AG20443 (cell line): ENCODE measurements around the gene BMP6.

Experiments
- DNase-seq: peaks from one replicate; pipeline ENCODE4 v3.0.0; 2012; ENCODE audit warnings: low spot score, mixed read lengths

BMP6 gene

DNA sequence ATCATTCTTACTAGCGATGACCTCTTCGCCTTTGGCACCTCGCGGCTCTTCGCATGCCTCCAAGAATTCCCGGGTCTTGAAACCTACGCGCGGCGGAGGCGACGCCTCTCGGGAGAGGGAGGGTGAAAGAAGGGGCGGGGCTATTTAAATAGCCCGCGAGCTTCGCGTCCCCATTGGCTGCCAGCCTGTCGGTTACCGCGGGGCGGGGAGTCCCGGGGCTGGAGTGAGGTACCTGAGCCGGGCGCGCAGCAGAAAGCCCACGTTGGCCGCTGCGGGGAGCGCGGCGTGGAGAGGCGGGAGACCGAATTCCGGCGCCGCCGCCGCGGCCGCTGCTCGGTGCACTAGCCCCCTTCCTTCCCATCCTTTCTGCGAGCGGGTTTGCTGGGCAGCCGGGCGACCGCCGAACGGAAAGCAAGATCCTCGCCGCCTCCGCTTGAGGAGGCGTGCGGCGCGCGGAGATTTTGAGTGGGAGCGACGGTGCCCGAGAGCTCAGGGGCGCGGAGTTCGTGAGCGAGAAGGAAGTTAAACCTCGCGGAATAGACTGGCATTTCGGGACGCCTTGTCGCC lies at the start of gene BMP6:
BMP6 (plus strand) TSS at position 251 of the 567 bp plus-strand sequence. CDS start 857 bp downstream, outside the sequence.
- peak; percentile 96 for DNase-seq

DNA sequence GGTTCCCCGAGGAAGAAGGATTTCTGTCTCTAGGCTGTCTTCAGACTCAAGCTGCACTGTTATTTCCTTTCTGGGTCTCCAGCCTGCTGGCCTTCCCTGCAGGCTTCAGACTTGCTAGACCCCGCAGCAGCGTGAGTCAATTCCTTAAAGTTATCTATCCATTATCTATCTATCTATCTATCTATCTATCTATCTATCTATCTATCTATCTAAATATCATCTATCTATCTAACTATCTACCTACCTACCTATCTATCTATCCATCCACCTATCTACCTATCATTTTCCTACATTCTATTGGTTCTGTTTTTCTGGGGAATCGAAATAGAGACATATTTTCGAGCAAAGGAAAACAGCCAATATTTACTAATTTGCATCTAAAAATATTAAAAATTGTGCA lies 48.7 kb upstream of the BMP6 start:
- no peak for DNase-seq

DNA sequence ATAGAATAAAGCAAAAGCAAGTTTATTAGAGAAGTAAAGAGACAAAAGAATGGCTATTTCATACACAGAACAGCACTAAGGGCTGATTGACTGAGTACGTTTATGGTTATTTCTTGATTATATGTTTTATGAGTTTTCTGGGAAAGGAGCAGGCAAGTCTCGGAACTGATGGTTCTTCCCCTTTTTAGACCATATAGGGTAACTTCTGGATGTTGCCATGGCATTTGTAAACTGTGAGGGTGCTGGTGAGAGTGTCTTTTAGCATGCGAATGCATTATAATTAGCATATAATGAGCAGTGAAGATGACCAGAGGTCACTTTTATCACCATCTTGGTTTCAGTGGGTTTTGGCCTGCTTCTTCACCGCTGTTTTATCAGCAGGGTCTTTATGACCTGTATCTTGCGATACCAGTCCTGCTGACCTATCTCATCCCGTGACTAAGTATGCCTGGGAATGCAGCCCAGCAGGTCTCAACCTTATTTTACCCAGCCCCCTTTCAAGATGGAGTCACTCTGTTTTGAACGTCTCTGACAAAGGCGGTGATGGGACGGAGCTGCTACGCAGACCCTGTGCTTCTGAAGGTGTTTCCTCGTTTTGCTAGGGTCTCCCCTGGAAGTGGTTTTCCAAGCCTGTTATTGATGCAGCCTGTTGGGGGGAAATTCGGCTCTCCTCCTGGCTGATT lies 45.4 kb upstream of the BMP6 start:
- no peak for DNase-seq

DNA sequence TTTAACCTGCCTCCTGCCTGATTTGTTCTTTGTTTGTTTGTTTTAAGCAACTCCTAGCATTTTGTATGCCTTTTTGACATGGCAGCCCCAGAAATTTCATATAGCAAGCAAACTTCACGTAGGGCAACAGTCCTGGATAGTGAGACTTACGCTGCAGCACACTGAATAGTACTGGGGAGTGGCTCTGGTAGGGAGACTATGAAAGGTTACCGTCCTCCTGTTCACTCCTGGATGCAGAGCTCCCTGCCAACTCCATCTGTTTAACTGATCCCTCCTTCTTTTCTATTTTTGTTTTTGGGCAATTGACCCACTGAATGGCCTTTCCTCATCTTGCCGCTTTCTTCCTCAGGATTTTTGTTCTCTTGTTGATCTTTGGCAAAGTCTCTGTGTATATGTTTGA lies 44.5 kb upstream of the BMP6 start:
- no peak for DNase-seq

DNA sequence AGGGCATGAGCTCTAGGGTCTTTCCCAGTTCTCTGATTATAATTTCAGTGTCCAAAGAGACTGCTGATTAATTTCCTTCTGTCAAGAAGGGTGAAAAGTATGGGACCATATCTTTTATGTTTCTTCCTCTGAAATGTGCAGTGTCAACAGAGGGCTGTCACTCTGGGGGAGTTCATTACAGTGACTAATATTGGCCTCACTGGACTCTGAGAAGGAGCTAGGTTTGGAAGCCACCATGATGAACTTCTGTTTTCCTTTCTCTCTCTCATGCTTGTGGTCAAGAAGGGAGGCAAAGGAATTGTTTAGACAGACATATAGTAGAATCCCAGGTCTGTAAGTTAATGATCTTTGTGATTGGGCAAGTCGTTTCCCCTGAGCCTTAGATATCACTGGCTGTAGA lies 41.8 kb upstream of the BMP6 start:
- no peak for DNase-seq

DNA sequence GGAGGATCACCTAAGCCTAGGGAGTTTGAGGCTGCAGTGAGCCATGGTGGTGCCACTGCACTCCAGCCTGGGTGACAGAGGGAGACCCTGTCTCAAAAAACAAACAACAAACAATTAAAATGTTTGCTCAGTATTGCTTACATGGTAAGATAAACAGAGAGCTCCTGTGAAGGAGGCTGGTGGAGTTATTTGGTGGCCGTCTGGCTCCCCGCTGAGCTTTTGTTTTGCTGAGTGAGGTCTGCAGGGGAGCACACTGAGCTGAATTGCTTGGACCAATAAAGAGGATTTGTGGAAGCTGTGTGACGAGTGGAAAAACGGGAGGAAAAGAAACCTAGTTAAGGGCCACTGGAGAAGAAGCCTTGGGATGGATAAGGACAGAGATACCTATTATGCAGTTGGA lies 41.1 kb upstream of the BMP6 start:
- no peak for DNase-seq

DNA sequence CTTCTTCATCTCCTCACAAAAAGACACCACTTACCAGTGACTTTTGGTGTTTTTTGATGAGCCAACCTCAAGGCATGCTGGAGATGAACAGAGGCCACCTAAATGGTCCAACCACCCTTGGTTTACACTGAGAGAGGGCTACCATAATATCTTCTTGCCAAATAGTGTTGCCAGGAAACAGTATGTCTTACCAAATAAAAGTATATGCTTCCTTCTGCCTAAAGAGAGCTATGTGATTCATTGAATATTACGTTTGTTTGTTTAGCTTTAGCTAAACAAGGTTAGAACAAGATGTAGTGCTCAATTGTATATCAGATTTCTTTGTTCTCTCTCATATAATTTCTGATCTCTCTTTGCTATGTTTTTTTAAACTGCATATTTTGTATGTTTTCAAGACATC lies 40.6 kb upstream of the BMP6 start:
- DNase-seq, result no peak

DNA sequence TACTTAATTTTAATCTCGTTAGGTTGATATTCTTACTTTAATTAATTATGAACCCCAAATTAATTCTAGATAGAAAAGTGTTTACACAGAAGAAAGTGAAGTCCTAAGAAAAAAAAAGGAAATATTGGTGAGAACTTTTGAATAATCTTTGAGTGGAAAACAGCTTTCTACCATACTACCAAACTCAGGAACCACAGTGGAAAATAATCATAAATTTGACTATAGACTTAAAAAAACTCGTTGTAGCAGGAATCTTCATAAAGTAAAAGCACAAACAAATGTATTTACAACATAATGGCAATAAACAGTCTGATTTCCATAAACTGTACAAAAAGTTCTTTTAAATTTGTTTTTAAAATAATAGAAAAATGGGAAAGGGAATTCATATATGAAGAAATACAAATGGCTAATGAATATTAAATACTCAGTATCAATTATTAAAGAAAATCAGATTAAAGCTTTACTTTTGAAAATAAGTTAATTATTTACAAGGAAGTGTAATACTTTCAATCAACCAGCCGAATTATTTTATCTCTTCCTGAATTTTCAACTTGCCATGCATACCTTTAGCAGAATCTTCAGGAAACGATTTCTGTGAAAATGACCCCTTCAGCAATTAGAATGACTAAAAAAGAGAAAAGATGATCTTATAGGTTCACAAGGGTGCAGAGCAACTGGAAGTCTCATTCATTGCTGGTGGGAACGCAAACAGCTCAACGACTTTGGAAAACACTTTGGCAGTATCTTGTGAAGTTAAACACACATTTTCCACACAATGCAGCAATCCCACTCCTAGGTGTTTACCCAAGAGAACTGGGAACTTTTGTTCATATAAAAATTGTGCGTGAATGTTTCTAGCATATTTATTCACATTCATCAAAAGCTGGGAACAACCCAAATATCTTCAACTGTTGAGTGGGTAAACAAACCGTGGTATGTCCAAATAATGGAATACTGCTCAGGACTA lies 38.5 kb upstream of the BMP6 start:
- DNase-seq, result no peak

DNA sequence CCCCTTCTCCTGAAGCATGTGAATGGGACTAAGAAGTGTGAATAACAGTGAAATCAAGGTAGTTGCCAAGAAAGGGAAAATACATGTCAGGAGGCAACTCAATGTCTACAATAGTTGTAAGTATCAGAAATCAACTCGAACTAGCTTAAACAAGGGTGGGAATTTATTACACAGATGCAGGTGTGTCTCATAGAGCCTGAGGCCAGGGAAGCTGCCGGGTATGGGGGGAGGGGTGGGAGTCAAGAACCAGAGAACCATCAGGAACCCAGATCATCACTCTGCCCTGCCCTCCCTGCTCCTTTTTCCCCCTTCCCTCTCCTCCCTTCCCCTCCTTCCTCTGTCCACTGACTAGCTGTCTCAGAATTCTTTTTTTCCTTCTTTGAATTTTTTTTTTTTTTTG lies 34.9 kb upstream of the BMP6 start:
- no peak for DNase-seq

DNA sequence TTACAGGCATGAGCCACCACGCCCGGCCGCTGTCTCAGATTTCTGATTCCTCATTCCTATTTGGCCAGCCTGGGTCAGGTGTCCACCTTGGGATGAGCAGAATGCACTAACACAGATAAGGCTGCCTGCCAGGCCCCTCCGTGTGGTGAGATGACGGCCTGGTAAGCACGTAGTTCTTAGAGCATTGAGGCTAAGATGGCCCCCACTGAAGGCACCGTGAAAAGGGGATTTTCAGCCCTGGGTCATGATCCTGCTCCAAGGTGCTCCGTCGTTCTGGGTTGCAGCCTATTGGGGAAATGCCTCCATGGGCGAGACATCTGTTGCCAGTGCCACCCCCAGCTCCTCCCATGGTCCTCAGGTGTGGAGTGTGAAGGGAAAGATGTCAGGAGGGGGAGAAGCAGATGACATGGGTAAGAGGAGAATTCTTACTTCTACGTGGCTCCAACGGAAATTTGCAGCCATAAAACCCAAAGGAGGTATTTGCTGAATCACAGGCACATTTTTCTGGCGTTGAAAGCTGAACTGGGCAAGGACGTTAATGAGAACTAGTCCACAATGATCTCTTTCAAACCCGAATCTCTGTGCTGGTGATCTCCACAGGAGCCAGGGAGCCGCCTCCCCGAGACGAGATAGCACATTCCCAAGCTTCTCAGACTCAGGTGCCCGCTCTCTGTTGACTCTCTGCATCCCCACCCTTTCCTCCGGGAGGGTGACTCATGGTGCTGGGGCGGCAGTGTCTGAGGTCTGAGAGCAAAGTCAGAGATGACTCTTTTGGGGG lies 34.0 kb upstream of the BMP6 start:
- DNase-seq, result peak; percentile 84

DNA sequence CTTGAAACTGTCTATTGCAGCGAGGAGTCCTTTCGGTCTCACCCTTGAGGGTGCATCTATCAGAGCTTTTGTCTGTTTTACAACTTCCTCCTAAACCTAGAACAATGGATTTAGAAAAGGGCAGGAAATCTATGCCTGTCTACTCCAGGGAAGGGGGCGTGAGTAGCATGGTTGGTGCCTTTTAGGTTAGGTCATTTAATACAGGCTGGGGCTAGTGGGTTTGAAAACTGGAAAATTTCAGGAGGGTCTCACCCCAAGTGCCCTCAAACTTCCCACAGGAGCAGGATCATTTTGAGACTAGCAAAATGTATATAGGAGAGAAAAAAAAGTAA lies 33.5 kb upstream of the BMP6 start:
- no peak for DNase-seq

DNA sequence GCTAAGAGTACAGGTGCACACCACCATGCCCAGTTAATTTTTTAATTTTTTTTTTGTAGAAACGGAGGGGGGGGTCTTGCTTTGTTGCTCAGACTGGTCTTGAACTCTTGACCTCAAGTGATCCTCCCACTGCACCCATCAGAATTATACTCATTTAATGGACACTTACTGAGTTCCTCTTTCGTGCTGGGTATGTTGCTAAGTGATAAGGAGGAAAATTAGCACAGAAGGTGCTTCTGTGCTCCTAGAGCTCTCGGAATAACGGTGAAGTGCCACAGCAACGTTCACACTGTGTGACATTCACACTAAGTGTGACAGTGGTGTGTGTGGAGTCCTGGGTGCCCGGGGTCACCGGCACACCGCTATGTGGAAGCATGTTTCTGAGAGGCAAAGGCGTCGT lies 32.1 kb upstream of the BMP6 start:
- DNase-seq, result no peak

DNA sequence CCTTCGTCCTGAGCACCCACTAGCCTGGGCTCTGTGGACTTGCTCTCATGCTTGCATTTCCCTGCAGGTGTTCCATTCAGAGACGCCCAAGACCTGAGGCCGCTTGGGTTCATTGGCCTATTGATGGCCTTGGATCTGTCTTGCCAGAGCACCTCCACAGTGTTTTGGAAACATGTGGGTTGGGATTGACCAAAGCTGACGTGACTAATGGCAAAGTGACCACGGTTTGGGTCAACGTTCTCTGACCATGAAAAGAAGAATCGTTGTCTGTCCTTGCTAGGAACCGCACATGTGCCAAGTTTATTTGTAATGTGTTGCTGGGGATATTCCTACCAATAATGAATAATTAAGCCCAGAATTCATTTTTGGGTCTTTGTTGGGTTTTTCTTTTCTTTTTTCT lies 29.8 kb upstream of the BMP6 start:
- DNase-seq, result no peak

DNA sequence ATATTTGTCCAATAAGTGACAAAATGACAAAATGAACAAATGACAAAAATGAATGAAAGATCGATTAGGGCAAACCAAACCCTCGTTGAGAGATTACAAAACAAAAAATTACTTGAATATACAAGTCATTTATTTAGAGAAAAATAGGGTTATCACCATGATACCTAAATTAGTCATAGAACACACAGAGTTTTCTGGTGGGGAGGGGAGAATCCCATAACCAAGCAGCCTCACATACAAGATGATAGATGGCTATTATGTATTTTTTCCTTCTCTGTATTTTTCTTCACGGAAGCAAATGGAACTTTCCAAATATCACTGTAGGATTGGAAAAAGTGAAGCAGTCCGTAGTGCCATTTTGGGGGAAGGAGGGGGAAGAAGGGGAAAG lies 28.5 kb upstream of the BMP6 start:
- no peak for DNase-seq

DNA sequence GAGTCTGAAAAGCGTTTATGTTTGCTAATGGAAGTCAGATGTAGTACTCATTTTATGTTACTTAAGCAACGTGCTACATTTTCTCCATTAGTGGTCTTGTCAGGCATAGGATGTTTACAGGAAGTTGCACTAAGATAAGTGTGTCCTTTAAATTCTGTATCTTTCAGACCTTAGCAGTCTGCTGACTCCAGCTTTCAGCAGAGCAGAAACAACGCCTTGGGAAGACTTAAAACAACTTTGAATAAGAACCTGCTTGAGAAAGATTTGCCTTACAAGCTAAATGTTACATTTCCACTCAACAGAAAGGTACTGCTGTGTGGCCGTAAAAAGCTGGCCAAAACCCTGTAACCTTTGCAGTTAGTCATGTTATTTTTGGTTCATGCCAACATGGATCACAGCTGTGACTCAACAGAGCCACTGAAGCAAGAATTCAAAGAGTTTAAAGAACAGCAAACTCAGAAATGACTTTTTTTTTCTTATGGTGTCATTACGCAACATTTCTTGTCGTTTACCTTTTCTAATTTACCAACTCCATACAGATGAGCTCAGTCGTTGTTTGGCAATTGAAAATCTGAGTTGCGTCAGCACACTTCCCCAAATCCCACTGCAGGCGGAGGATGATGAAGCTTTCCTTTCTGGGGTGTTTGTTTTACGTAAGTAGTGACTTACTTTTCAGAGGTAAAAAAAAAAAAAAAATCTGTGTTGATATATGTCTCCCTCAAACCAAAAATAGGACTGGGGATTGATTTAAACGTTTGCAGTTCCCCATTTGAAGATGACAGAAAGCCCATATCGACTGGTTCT lies 27.9 kb upstream of the BMP6 start:
- peak; percentile 75 for DNase-seq

DNA sequence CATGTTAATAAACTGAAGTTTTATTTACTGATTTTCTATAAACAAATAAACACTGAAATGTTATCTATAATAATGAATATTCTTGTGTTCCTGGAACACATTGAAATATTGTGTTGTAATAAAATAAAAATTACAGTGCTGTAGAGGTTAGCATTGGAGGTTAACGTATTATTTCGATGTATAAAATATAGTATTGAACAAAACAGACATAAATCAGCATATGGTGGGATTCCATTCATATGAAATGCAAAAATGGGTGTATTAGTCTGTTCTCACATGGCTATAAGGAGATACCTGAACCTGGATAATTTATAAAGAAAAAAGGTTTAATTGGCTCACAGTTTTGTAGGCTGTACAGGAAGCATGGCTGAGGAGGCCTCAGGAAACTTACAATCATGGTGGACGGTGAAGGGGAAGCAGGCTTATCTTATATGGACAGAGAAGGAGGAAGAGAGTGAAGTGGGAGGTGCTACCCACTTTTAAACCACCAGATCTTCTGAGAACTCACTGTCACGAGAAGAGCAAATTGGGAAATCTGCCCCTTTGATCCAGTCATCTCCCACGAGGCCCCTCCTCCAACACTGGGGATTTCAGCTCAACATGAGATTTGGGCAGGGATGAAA lies 24.6 kb upstream of the BMP6 start:
- no peak for DNase-seq

DNA sequence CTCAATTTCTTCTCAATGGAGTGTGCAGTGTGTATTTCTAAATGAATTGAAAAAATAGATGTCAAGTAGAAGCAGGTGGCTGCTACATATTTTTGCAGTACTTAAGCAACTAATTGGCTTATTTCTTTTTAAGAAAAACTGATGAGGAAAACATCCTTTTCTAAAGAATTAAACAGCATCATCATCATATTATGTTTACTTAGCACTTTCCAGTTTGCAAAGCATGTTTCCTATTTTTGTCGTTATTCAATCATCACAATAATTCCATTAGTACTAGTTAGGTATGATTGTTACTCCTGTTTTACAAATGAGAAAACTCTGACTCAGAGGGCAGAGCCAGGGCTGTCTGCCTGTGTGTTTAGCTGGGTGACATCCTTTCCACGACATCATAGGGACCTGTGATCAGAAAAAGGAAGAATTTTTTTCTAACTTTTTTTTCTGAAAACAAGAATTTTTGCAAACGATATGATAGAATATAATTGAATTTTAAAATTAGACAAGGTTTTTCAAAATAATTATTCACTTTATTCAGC lies 22.7 kb upstream of the BMP6 start:
- DNase-seq, result no peak

DNA sequence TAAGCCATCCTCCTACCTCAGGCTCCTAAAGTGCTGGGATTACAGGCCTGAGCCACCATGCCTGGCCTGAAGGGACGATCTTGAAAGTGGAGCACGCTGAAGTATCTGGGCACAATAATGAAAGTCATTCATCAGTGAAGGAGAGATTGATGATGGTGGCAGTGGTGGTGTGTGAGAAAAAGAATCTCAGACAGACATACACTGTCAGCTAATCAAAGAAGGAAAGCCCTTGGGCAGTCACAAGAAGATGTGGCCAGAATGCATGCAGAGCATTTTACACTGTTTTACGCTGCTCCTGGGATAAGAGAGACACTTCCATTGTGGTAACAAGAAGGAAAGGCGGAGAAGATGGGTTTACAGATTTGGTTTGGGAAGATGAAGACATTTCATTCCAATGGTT lies 20.4 kb upstream of the BMP6 start:
- DNase-seq, result no peak

DNA sequence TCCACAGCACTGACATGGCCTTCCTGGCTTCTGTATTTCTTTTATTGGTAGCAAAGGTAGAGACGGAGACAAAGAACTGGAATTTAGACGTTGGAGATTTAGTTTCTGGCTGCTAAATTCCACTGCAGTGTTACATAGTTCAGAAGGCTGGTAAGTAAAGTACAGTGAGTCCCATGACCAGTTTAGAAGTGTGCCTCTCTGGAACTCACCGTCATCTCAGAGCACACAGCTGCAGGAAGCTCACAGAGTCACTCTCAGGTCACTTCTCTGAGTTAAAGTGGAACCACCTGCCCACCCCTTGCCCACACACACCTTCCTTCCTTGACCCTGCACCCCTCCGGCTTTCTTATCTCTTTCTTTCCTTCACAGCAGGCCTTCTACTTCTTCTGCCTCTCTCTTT lies 19.6 kb upstream of the BMP6 start:
- no peak for DNase-seq

DNA sequence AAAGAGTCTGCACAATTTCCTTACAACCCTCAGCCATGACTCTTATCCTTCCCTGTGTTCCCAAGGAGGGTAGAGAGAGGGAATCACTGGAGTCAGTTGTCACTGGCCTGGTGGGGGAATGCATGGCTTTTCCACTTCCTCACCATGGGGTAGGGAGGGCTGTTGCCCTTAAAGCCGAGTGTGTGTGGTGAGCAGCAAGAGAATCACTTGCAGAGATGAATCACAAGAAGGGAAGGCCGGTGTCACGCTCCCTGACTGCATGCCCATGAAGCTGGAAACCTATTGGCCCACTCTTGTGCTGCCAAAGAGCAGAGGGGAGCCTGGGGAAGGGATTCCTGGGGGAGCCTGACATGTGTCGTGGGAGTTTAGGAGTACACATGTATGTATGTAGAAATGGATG lies 18.1 kb upstream of the BMP6 start:
- peak; percentile 72 for DNase-seq

DNA sequence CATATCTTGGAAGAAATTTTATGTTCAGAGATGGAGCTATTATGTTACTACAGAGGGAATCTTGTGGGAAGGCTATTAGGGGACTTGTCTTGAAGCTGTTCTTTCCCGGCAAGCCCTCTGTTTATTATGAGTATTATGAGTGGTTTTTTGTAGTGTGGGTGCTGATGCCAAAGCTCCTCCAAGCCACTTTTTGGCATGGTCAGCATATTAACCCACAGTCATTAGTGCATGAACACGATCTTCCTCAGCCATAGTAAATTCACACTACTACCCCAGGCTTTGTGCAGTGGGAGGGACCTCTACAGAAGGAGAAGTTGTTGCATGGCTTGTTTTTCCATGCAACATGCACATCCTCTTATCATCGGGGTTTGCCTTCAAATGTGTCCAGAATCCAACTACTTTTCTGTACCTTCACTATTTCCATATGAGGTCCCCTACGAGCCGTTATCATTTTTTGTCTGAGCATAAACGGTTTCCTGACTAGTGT lies 6.5 kb upstream of the BMP6 start:
- DNase-seq, result no peak
